GM12878 (cell line): ENCODE measurements around the gene FAM107A. TPM values are rescaled to one million over a fixed set of nuclear protein-coding genes. Genes with fewer than 3 reads are reported as not detected.

Experiments
- ATAC-seq: fragments of 200-7000 bp; cut with Tn5 transposase; 3 replicates; pipeline ENCODE4 v1.9.1; 2020; ENCODE audit warnings: mild to moderate bottlenecking, moderate library complexity
- BruUV-seq: library from RNA; stranded (reverse); fragments of 400-500 nt; replicated peaks from 2 replicates; lab custom pipeline; 2021; lab: Mats Ljungman, UMichigan
- CTCF ChIA-PET: fragments of 300-600 bp; sonication (Branson Sonifier 250); formaldehyde crosslinking; extraction: SDS; loops from one replicate; lab custom pipeline; 2021; ENCODE audit warnings: inconsistent platforms; lab: Yijun Ruan, JAX
- POLR2A ChIA-PET: fragments of 350-600 bp; formaldehyde crosslinking; extraction: SDS; loops from one replicate; lab custom pipeline; 2021; ENCODE audit warnings: inconsistent platforms; lab: Charles Lee
- RAD21 ChIA-PET: fragments of 300-600 bp; sonication (Branson Sonifier 250); formaldehyde crosslinking; loops from one replicate; lab custom pipeline; 2023; ENCODE audit warnings: antibody characterized with exemption; ENCODE audit not compliant: unreplicated experiment; lab: Charles Lee
- SMC1A ChIA-PET: fragments of 300-600 bp; sonication (Branson Sonifier 250); formaldehyde crosslinking; loops from one replicate; lab custom pipeline; 2023; ENCODE audit not compliant: unreplicated experiment, uncharacterized antibody; lab: Charles Lee
- DNase-seq: peaks from one replicate; pipeline ENCODE4 v3.0.0-alpha.2; 2011; ENCODE audit warnings: low read depth, low spot score
- FAIRE-seq: peaks from 3 replicates; lab custom pipeline; 2011; peaks lifted over from hg19 to GRCh38; lab: Jason Lieb, UNC
- H2AFZ ChIP-seq: 2 replicates; pipeline ENCODE4 v1.6.0; 2011; ENCODE audit warnings: low read depth, low read length, control low read depth; ENCODE audit not compliant: control insufficient read depth
- H3K27ac ChIP-seq: 2 replicates; pipeline ENCODE4 v1.5.1; 2011; ENCODE audit warnings: control low read depth; ENCODE audit not compliant: control insufficient read depth, insufficient read depth
- H3K27me3 ChIP-seq, 2 experiments: replicated peaks in 1 of 2; 2 replicates each; pipeline versions ENCODE4 v1.6.0 to v1.6.1; 2011; ENCODE audit warnings: low read length in 1 of 2; ENCODE audit not compliant: control insufficient read depth in 2 of 2, insufficient read depth in 2 of 2
- H3K36me3 ChIP-seq, 2 experiments: 2 replicates each; pipeline ENCODE4 v1.5.1; 2011; ENCODE audit warnings: low read length in 1 of 2; ENCODE audit not compliant: control insufficient read depth in 2 of 2, insufficient read depth in 2 of 2
- H3K4me1 ChIP-seq: 2 replicates; pipeline ENCODE4 v1.6.1; 2011; ENCODE audit warnings: mild to moderate bottlenecking, low read length, moderate library complexity, mixed read lengths; ENCODE audit not compliant: control insufficient read depth, insufficient read depth
- H3K4me2 ChIP-seq: 2 replicates; pipeline ENCODE4 v1.6.0; 2011; ENCODE audit warnings: control low read depth; ENCODE audit not compliant: control insufficient read depth, insufficient read depth
- H3K4me3 ChIP-seq: fragments of 200-600 bp; sonication (generic); 2 replicates; pipeline ENCODE4 v1.5.1; 2016
- H3K79me2 ChIP-seq: 2 replicates; pipeline ENCODE4 v1.6.0; 2011; ENCODE audit warnings: low read length; ENCODE audit not compliant: control insufficient read depth, insufficient read depth
- H3K9ac ChIP-seq: 2 replicates; pipeline ENCODE4 v1.8.0; 2011; ENCODE audit warnings: low read length, control low read depth, mixed read lengths; ENCODE audit not compliant: control insufficient read depth, insufficient read depth
- H3K9me3 ChIP-seq: replicated peaks from 3 replicates; pipeline ENCODE4 v1.5.1; 2011; ENCODE audit warnings: mild to moderate bottlenecking, low read length; ENCODE audit not compliant: control insufficient read depth, insufficient read depth
- H4K20me1 ChIP-seq: 2 replicates; pipeline ENCODE4 v1.6.0; 2011; ENCODE audit not compliant: control insufficient read depth, insufficient read depth
- BRCA1 ChIP-seq: IDR thresholded peaks from 2 replicates; pipeline ENCODE4 v1.6.1; 2011; ENCODE audit warnings: low read depth, low read length, improper control_type of control experiment
- CBX3 ChIP-seq: fragments of 200-600 bp; sonication (generic); IDR thresholded peaks from 2 replicates; pipeline ENCODE4 v1.6.1; 2016; ENCODE audit warnings: low read depth, borderline replicate concordance
- JUNB ChIP-seq: IDR thresholded peaks from 2 replicates; pipeline ENCODE4 v1.6.1; 2016; ENCODE audit warnings: antibody characterized with exemption, mild to moderate bottlenecking
- KAT2A ChIP-seq: conservative IDR thresholded peaks from 2 replicates; pipeline ENCODE4 v1.6.1; 2011; ENCODE audit warnings: low read depth, low read length; ENCODE audit not compliant: control insufficient read depth
- MYC ChIP-seq: IDR thresholded peaks from 2 replicates; pipeline ENCODE4 v1.6.1; 2011; ENCODE audit warnings: mild to moderate bottlenecking, low read length, moderate library complexity, inconsistent platforms; ENCODE audit not compliant: insufficient read depth, insufficient replicate concordance, insufficient read length, severe bottlenecking
- NFXL1 ChIP-seq: fragments of 450-650 bp; IDR thresholded peaks from 2 replicates; pipeline ENCODE4 v1.6.1; 2017; ENCODE audit warnings: antibody characterized with exemption, mild to moderate bottlenecking, borderline replicate concordance
- PAX5 ChIP-seq: IDR thresholded peaks from 2 replicates; pipeline ENCODE4 v1.6.1; 2011; ENCODE audit warnings: low read depth, low read length, borderline replicate concordance
- RB1 ChIP-seq: fragments of 450-650 bp; formaldehyde crosslinking; IDR thresholded peaks from 2 replicates; pipeline ENCODE4 v1.6.1; 2017; ENCODE audit warnings: mild to moderate bottlenecking, borderline replicate concordance
- SMAD5 ChIP-seq: IDR thresholded peaks from 2 replicates; pipeline ENCODE4 v1.6.1; 2016; ENCODE audit warnings: antibody characterized with exemption, low read depth
- TCF3 ChIP-seq: IDR thresholded peaks from 2 replicates; pipeline ENCODE4 v1.6.1; 2012; ENCODE audit warnings: low read depth, mild to moderate bottlenecking, low read length, borderline replicate concordance; ENCODE audit not compliant: insufficient read depth
- ZNF207 ChIP-seq: fragments of 450-650 bp; IDR thresholded peaks from 2 replicates; pipeline ENCODE4 v1.6.1; 2014; ENCODE audit warnings: antibody characterized with exemption, mild to moderate bottlenecking, borderline replicate concordance
- WGBS: methylation state at CpG from one replicate; pipeline ENCODE4 v1.1.6; 2016; ENCODE audit warnings: low lambda C conversion rate; ENCODE audit not compliant: insufficient replicate concordance, insufficient coverage; ENCODE audit errors: missing lambda C conversion rate; 5-methylcytosine and 5-hydroxymethylcytosine counted together
- in situ Hi-C: fragments of 300-500 bp; cut with MboI; formaldehyde crosslinking; loops from 9 replicates; pipeline ENCODE4 v1.14.3; 2018; ENCODE audit warnings: mixed read lengths
- intact Hi-C: fragments of 100-400 bp; cut with micrococcal nuclease; formaldehyde crosslinking; loops from one replicate; pipeline ENCODE4 v1.14.2; 2022; ENCODE audit not compliant: unreplicated experiment
- polyA plus RNA-seq, 11 experiments: library from polyadenylated mRNA; depleted of rRNA in 4 of 11; unstranded in 6 of 11; stranded (reverse) in 5 of 11; fragments of >200 nt; fragmentation: Nextera tagmentation in 4 of 11; fragmentation: Illumina TruSeq in 1 of 11; extraction: Ambion mirVana in 4 of 11; extraction: Trizol in 1 of 11; gene quantifications; 1 replicate in 1 of 11; 2 replicates in 10 of 11; pipeline versions ENCODE4 v1.2.1 to v1.2.3, GENCODE V29; 2011 to 2016; ENCODE audit warnings: inconsistent platforms in 2 of 11, missing spikeins in 2 of 11, low read depth in 1 of 11
- total RNA-seq, 4 experiments: library from RNA; depleted of rRNA in 3 of 4; stranded (reverse); fragments of >200 nt in 3 of 4; fragmentation: Illumina TruSeq in 1 of 4; extraction: Trizol in 1 of 4; gene quantifications; 2 replicates each; pipeline versions ENCODE4 v1.2.1 to v1.2.3, GENCODE V29; 2013 to 2021
- TF ChIP-seq, protein P1 (sequence below): fragments of 450-650 bp; IDR thresholded peaks from 2 replicates; pipeline ENCODE4 v1.6.1; 2016; ENCODE audit warnings: mild to moderate bottlenecking, moderate library complexity, borderline replicate concordance
- TF ChIP-seq, protein P2 (sequence below): IDR thresholded peaks from 2 replicates; pipeline ENCODE4 v1.6.1; 2012; ENCODE audit warnings: low read length, inconsistent platforms
- TF ChIP-seq, protein P3 (sequence below): fragments of 450-650 bp; formaldehyde crosslinking; IDR thresholded peaks from 2 replicates; pipeline ENCODE4 v1.5.0; 2022; ENCODE audit warnings: mild to moderate bottlenecking, missing genetic modification characterization

FAM107A gene
- total and polyA plus RNA-seq, 10 of the 15 experiments (the other 5 are each of a cell fraction or from before 2014, with no cell fraction given): not detected

DNA sequence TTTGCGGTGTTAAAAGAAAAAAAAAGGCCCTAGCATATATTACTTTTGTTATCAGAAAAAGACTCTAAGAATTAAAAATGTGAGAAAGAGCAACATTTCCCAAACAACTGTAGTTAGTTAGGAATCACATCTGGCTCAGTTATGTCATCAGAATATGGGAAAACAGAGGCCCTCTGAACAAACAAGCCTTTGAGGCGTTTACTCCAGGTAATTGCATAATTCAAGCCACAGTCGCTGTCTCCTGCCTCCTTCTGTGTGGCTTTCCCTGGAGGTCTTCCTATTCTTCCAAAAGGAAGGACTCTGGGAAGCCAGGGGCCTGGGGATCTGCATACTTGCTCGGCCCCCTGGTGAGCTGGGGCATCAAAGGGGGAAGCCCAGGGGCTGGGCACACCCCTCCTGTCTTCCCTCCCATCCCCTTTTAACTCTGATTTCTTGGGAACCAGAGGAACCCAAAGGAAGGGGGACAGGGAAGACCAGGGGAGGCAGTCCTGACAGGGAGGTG lies 3.7 kb upstream of the FAM107A start (continued):
- TF ChIP-seq, protein P1, sequence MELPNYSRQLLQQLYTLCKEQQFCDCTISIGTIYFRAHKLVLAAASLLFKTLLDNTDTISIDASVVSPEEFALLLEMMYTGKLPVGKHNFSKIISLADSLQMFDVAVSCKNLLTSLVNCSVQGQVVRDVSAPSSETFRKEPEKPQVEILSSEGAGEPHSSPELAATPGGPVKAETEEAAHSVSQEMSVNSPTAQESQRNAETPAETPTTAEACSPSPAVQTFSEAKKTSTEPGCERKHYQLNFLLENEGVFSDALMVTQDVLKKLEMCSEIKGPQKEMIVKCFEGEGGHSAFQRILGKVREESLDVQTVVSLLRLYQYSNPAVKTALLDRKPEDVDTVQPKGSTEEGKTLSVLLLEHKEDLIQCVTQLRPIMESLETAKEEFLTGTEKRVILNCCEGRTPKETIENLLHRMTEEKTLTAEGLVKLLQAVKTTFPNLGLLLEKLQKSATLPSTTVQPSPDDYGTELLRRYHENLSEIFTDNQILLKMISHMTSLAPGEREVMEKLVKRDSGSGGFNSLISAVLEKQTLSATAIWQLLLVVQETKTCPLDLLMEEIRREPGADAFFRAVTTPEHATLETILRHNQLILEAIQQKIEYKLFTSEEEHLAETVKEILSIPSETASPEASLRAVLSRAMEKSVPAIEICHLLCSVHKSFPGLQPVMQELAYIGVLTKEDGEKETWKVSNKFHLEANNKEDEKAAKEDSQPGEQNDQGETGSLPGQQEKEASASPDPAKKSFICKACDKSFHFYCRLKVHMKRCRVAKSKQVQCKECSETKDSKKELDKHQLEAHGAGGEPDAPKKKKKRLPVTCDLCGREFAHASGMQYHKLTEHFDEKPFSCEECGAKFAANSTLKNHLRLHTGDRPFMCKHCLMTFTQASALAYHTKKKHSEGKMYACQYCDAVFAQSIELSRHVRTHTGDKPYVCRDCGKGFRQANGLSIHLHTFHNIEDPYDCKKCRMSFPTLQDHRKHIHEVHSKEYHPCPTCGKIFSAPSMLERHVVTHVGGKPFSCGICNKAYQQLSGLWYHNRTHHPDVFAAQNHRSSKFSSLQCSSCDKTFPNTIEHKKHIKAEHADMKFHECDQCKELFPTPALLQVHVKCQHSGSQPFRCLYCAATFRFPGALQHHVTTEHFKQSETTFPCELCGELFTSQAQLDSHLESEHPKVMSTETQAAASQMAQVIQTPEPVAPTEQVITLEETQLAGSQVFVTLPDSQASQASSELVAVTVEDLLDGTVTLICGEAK: no peak
- TF ChIP-seq CBX3 (no peak), KAT2A (no peak)

DNA sequence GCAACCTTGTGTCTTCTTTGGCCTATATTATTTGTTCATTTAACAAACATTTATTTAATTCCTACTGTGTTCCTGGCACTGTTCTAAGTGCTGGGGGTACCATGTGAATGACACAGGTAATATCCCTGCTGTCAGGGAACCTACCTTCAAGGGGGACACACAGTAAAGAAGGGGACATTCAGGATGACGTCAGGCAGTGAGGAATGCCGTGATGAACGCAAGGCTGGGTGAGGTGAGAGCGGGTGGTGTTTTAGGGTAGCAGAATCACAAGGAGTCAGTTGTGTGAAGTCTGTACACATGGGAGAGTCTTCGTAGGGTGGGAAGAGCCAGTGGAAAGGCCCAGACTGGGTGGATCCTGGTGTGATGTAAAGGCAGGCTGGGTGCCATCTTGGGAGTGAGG lies 1.7 kb upstream of the FAM107A start:
- intact Hi-C loops (no loop called here), in situ Hi-C loops (no loop called here)
- Histone ChIP-seq H3K27me3 (0 out of 4 replicates have a peak, but pooled peaks cover 0 to under 1% of the 10 kb centered on the region in 2 experiments), H3K9me3 (no peaks in the 10 kb centered on the region), H3K36me3 (no peaks in the 10 kb centered on the region), H3K9ac (no peak overlapping the region), H2AFZ (no peak overlapping the region), H3K27ac (no peak overlapping the region), H4K20me1 (no peaks in the 10 kb centered on the region), H3K4me2 (no peak overlapping the region), H3K4me3 (no peak overlapping the region), H3K79me2 (no peaks in the 10 kb centered on the region), H3K4me1 (no peaks in the 10 kb centered on the region)
- DNase-seq (no peak), FAIRE-seq (no peak), ATAC-seq (no peak)
- ChIA-PET SMC1A (interaction anchor here (1.0 kb wide), 1 partner anchor 11 kb away, joined by 3 read pairs; no protein-coding TSS in a partner anchor), POLR2A (no interaction called here), RAD21 (no interaction called here), CTCF (interaction anchor here (1.2 kb wide), 1 partner anchor 10 kb away, joined by 5 read pairs; no protein-coding TSS in a partner anchor)
- BruUV-seq: no TSS peak
- 48% methylated on average over 5 of the region's 5 CpGs for WGBS
- TF ChIP-seq MYC (no peak), RB1 (no peak), PAX5 (no peak), NFXL1 (no peak), BRCA1 (no peak), JUNB (no peak), TCF3 (no peak), SMAD5 (no peak), ZNF207 (no peak)
- TF ChIP-seq, protein P2, sequence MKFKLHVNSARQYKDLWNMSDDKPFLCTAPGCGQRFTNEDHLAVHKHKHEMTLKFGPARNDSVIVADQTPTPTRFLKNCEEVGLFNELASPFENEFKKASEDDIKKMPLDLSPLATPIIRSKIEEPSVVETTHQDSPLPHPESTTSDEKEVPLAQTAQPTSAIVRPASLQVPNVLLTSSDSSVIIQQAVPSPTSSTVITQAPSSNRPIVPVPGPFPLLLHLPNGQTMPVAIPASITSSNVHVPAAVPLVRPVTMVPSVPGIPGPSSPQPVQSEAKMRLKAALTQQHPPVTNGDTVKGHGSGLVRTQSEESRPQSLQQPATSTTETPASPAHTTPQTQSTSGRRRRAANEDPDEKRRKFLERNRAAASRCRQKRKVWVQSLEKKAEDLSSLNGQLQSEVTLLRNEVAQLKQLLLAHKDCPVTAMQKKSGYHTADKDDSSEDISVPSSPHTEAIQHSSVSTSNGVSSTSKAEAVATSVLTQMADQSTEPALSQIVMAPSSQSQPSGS: no peak
- TF ChIP-seq, protein P3, sequence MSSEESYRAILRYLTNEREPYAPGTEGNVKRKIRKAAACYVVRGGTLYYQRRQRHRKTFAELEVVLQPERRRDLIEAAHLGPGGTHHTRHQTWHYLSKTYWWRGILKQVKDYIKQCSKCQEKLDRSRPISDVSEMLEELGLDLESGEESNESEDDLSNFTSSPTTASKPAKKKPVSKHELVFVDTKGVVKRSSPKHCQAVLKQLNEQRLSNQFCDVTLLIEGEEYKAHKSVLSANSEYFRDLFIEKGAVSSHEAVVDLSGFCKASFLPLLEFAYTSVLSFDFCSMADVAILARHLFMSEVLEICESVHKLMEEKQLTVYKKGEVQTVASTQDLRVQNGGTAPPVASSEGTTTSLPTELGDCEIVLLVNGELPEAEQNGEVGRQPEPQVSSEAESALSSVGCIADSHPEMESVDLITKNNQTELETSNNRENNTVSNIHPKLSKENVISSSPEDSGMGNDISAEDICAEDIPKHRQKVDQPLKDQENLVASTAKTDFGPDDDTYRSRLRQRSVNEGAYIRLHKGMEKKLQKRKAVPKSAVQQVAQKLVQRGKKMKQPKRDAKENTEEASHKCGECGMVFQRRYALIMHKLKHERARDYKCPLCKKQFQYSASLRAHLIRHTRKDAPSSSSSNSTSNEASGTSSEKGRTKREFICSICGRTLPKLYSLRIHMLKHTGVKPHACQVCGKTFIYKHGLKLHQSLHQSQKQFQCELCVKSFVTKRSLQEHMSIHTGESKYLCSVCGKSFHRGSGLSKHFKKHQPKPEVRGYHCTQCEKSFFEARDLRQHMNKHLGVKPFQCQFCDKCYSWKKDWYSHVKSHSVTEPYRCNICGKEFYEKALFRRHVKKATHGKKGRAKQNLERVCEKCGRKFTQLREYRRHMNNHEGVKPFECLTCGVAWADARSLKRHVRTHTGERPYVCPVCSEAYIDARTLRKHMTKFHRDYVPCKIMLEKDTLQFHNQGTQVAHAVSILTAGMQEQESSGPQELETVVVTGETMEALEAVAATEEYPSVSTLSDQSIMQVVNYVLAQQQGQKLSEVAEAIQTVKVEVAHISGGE: no peak
